Body of pancreas (tissue), 4 donors: ENCODE results near the gene NLRP7.

Experiments
- CTCF ChIP-seq, 7 experiments: fragments of 450-650 bp in 4 of 7; fragments of 200-600 bp in 3 of 7; sonication (generic) in 3 of 7; IDR thresholded peaks; one replicate each; pipeline ENCODE4 v1.5.1; 2016 to 2019; ENCODE audit warnings: antibody characterized with exemption in 7 of 7
- POLR2A ChIP-seq, 3 donors: fragments of 450-650 bp; IDR thresholded peaks; one replicate each; pipeline ENCODE4 v1.6.1; 2016; ENCODE audit warnings: antibody characterized with exemption in 3 of 3, mild to moderate bottlenecking in 2 of 3

GRCh38 chr19:54967611-54968010 is 20.3 kb upstream of the NLRP7 start:
- no peak for TF ChIP-seq POLR2A (IDR thresholded peaks at IDR 0.05)
- no peak for TF ChIP-seq CTCF (IDR thresholded peaks at IDR 0.05)
